Natural killer cell (primary cell): ENCODE results near the gene ADSS2. TPM values are rescaled to one million over a fixed set of nuclear protein-coding genes. Genes with fewer than 3 reads are reported as not detected.
A peak's percentile ranks its signal among the peaks of the same experiment; 100 is the strongest.

Experiments used
- ATAC-seq, 3 donors: fragments of 150-1000 bp in 2 of 3; fragments of 200-7000 bp in 1 of 3; cut with Tn5 transposase; 1 replicate in 1 of 3; 2 replicates in 2 of 3; pipeline ENCODE4 v1.10.0; 2021; ENCODE audit warnings: mild to moderate bottlenecking in 2 of 3, moderate library complexity in 2 of 3
- DNase-seq, 2 donors: peaks; one replicate each; pipeline versions ENCODE4 v3.0.0 to v3.0.0-alpha.2; 2013 to 2021; ENCODE audit warnings: mixed read lengths in 1 of 2
- H3K27ac ChIP-seq: one replicate; pipeline ENCODE4 v1.5.1; 2013; ENCODE audit warnings: mild to moderate bottlenecking, low read length
- H3K27me3 ChIP-seq: one replicate; pipeline ENCODE4 v1.6.1; 2013; ENCODE audit warnings: low read length; ENCODE audit not compliant: control insufficient read depth, insufficient read depth
- H3K36me3 ChIP-seq: one replicate; pipeline ENCODE4 v1.6.1; 2013; ENCODE audit warnings: low read length; ENCODE audit not compliant: control insufficient read depth, insufficient read depth
- H3K4me1 ChIP-seq: one replicate; pipeline ENCODE4 v1.6.1; 2013; ENCODE audit warnings: low read length; ENCODE audit not compliant: control insufficient read depth, insufficient read depth
- H3K4me3 ChIP-seq: one replicate; pipeline ENCODE4 v1.5.1; 2013; ENCODE audit warnings: low read length
- H3K9me3 ChIP-seq: one replicate; pipeline ENCODE4 v1.6.1; 2013; ENCODE audit warnings: low read length; ENCODE audit not compliant: control insufficient read depth, insufficient read depth
- H3K27ac Mint-ChIP-seq, 2 donors: one replicate each; pipeline ENCODE4 v1.8.0; 2022; ENCODE audit warnings: mild to moderate bottlenecking in 2 of 2, mixed read lengths in 2 of 2, moderate library complexity in 1 of 2
- H3K27me3 Mint-ChIP-seq, 2 donors: one replicate each; pipeline ENCODE4 v1.8.0; 2022; ENCODE audit warnings: low read depth in 2 of 2, mixed read lengths in 2 of 2
- H3K36me3 Mint-ChIP-seq: one replicate; pipeline ENCODE4 v1.8.0; 2022; ENCODE audit warnings: mixed read lengths
- H3K4me1 Mint-ChIP-seq, 2 donors: one replicate each; pipeline ENCODE4 v1.8.0; 2022; ENCODE audit warnings: mixed read lengths in 2 of 2
- H3K4me3 Mint-ChIP-seq: one replicate; pipeline ENCODE4 v1.8.0; 2022; ENCODE audit warnings: mild to moderate bottlenecking, moderate library complexity, mixed read lengths
- H3K9me3 Mint-ChIP-seq, 2 donors: one replicate each; pipeline ENCODE4 v1.8.0; 2022; ENCODE audit warnings: mixed read lengths in 2 of 2
- WGBS: methylation state at CpG from one replicate; pipeline ENCODE4 v1.1.7; 2013; ENCODE audit warnings: missing lambda C conversion rate; ENCODE audit not compliant: insufficient coverage; 5-methylcytosine and 5-hydroxymethylcytosine counted together
- intact Hi-C: fragments of 100-400 bp; cut with micrococcal nuclease; formaldehyde crosslinking; loops from one replicate; pipeline ENCODE4 v1.14.2; 2022
- total RNA-seq, 4 donors: library from RNA; stranded (reverse); fragments of 120-200 nt in 1 of 4; gene quantifications; one replicate each; pipeline versions ENCODE4 v1.2.3 to v1.2.4, GENCODE V29; 2013 to 2022
- TF ChIP-seq, protein P1 (sequence below): fragments of 200-600 bp; IDR thresholded peaks from one replicate; pipeline ENCODE4 v1.8.0; 2022; ENCODE audit warnings: antibody characterized with exemption

ADSS2 gene
- total RNA-seq, 3 donors from 2014 or later (not counting 1 experiment from before 2014, with no cell fraction given): 49.2 to 67.9 (median 54.8) TPM

DNA sequence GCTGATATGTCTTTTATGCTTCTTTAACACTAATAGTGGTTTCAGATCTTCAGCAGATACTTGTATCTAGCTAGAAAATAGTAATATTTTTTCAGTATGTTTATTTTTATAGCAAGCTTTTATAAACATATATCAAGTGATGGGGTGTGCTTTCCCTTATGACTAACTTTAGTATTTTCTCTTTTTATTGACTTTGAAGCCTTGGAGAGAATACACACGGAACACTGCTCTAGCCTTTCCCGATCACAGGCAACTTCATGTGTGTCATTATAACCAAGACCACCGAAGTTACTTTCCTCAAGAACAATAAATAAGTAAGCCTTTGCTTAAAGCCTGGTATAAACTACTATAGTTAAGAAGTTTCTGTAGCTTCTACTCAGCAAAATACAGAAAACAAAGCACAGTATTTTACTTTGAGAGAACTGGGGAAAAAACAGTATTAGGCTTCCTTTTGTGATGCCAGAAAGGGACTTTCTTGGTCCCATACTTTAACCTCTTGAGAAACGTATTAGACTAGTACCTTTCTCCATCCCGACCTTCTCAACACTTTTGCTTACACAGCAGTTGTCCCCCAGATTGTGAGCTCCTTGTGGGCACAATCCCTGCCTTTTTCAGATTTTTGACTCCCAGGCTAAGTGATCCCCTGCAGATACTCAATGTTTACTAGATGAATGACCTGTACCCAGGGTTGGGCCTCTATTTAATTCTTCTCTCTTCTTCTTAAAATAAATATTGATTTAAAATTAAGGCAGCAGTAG, 3.3 kb downstream of the ADSS2 start:
- intact Hi-C loops: no loop called here
- Mint-ChIP-seq H3K36me3 (no peaks in the 10 kb centered on the region), H3K4me1 (peaks cover 55 to 64% of the 10 kb centered on the region in 2 donors), H3K27ac (peak overlapping the region; percentile 85 to 88), H3K4me3 (no peak overlapping the region), H3K27me3 (no peaks in the 10 kb centered on the region), H3K9me3 (no peaks in the 10 kb centered on the region)
- H3K36me3 ChIP-seq: peaks cover 16% of the 10 kb centered on the region
- H3K4me3 ChIP-seq: no peak overlapping the region
- H3K27me3 ChIP-seq: no peaks in the 10 kb centered on the region
- no peak overlapping the region for H3K27ac ChIP-seq
- no peak for DNase-seq
- no peak for ATAC-seq
- WGBS: 91% methylated on average over 4 of the region's 5 CpGs
- H3K9me3 ChIP-seq: no peaks in the 10 kb centered on the region
- TF ChIP-seq, protein P1, sequence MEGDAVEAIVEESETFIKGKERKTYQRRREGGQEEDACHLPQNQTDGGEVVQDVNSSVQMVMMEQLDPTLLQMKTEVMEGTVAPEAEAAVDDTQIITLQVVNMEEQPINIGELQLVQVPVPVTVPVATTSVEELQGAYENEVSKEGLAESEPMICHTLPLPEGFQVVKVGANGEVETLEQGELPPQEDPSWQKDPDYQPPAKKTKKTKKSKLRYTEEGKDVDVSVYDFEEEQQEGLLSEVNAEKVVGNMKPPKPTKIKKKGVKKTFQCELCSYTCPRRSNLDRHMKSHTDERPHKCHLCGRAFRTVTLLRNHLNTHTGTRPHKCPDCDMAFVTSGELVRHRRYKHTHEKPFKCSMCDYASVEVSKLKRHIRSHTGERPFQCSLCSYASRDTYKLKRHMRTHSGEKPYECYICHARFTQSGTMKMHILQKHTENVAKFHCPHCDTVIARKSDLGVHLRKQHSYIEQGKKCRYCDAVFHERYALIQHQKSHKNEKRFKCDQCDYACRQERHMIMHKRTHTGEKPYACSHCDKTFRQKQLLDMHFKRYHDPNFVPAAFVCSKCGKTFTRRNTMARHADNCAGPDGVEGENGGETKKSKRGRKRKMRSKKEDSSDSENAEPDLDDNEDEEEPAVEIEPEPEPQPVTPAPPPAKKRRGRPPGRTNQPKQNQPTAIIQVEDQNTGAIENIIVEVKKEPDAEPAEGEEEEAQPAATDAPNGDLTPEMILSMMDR: no peak
- peaks cover 15% of the 10 kb centered on the region for H3K4me1 ChIP-seq

DNA sequence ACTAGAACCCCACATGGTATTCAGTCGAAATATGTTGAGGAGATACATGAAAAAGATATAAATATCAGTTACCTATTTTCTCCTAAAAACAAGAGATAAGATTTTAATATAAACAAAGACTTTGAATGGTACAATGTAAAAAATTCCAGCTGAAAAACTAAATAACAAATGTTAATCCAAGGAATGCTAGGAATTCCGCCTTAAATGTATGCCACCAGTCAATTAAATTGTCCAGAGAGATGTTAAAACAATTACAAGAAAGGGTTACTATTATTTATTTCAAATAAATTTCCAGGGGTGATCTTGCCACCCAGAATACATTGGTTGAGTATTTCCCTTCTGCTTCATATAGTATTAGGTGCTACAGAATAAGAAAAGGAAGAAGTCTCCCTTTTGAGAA, 4.2 kb downstream of the ADSS2 start:
- Histone ChIP-seq H3K9me3 (no peaks in the 10 kb centered on the region), H3K4me1 (peaks cover 15% of the 10 kb centered on the region), H3K4me3 (no peak overlapping the region), H3K36me3 (peaks cover 16% of the 10 kb centered on the region), H3K27ac (no peak overlapping the region), H3K27me3 (no peaks in the 10 kb centered on the region)
- peak overlapping the region; percentile 47 for H3K4me3 Mint-ChIP-seq
- peaks cover 63 to 74% of the 10 kb centered on the region in 2 donors for H3K4me1 Mint-ChIP-seq
- peak overlapping the region; percentile 45 to 85 for H3K27ac Mint-ChIP-seq
- intact Hi-C loops: no loop called here
- no peaks in the 10 kb centered on the region for H3K36me3 Mint-ChIP-seq
- H3K27me3 Mint-ChIP-seq: no peaks in the 10 kb centered on the region
- TF ChIP-seq, protein P1: no peak
- DNase-seq (no peak), ATAC-seq (no peak)
- WGBS: 100% methylated on average over 1 of the region's 2 CpGs
- H3K9me3 Mint-ChIP-seq: no peaks in the 10 kb centered on the region

DNA sequence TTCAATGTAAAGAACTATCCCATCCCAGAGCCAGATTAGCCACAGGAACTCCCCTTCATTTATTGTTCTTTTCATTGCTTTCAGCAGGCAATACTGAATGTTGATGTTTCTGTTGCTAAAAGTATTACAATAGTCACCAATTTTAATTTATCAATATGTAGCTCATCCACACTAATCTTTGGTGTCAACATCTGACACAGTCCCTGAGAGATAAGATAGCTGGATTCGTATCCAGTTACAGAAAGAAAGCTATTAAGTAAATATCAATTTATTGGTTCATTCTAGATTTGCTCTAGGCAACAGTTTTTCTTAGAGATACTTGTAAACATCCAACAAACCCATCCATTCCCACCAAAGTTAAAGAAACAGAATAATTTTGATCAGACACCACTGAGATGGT, 4.7 kb downstream of the ADSS2 start:
- ATAC-seq: no peak
- whole genome bisulfite sequencing: no CpG with 5 or more reads among the region's 1 CpG
- TF ChIP-seq, protein P1: no peak
- no peaks in the 10 kb centered on the region for H3K36me3 Mint-ChIP-seq
- Histone ChIP-seq H3K4me3 (no peak overlapping the region), H3K27me3 (no peaks in the 10 kb centered on the region), H3K27ac (no peak overlapping the region), H3K36me3 (peaks cover 16% of the 10 kb centered on the region), H3K9me3 (no peaks in the 10 kb centered on the region), H3K4me1 (peaks cover 15% of the 10 kb centered on the region)
- intact Hi-C loops: no loop called here
- H3K27me3 Mint-ChIP-seq: no peaks in the 10 kb centered on the region
- H3K27ac Mint-ChIP-seq: peak overlapping the region; percentile 45 to 85
- H3K4me3 Mint-ChIP-seq: no peak overlapping the region
- no peak for DNase-seq
- peaks cover 63 to 71% of the 10 kb centered on the region in 2 donors for H3K4me1 Mint-ChIP-seq
- no peaks in the 10 kb centered on the region for H3K9me3 Mint-ChIP-seq
